Stimulated activated CD8-positive, alpha-beta memory T cell treated with anti-CD3 and anti-CD28 coated beads, Interleukin-12 subunit alpha, Interleukin-12 subunit beta, amount 100 ng/mL, for 4 hours (primary cell): ENCODE data around the gene ZNF750.

ENCODE experiments used
- DNase-seq: peaks from one replicate; pipeline ENCODE4 v3.0.0-alpha.2; 2020; ENCODE audit warnings: low read depth

The ZNF750 gene

DNA sequence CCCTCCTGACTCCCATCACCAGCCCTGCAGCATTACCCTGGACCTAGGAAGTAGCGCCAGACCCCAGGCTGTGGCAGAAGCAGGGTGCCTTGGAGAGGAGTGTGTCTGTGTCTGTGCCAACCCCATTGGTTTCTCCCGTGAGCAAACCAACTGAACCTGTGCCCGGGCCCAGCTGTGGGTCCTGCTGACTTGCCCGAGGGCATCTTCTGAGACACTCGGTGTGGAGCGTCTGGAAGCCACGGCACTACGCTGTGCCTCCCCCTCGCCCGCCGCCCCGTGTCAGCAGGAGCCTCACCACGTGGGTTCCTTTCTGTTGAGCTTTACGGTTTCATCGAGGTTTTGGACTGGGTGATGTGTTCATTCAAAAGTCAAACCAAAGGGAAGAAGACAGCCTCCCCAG, 27.8 kb downstream of the ZNF750 start:
- no peak for DNase-seq

- DNase-seq, result no peak
These were observed 29.0 kb downstream of the ZNF750 start for GRCh38 chr17:82810644-82811430.

- DNase-seq, result no peak
These were observed 30.6 kb downstream of the ZNF750 start for GRCh38 chr17:82808921-82809905.

GRCh38 chr17:82808006-82808405, 31.8 kb downstream of the ZNF750 start:
- DNase-seq, result no peak

DNA sequence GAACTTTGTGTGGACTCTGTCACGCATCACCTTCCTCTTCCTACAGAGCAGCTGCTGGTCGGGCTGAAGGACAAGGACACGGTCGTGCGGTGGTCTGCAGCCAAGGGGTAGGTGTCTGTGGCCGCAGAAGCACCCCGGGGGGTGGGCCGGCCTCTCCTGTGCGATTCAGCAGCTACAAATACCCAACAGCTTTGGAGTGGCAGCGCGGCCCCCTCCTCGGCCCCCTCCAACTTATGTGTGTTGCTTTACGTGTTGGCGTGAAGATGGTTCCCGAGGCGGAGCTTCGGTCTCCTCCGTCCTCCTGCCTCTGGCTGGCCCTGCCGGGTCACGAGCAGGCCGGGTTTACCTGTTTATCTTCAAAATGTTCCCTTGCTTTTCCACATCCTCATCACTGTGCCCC, 32.3 kb downstream of the ZNF750 start:
- no peak for DNase-seq

GRCh38 chr17:82807101-82807500, 32.7 kb downstream of the ZNF750 start:
- DNase-seq, result no peak

GRCh38 chr17:82806645-82807044, 33.2 kb downstream of the ZNF750 start:
- DNase-seq, result no peak

DNA sequence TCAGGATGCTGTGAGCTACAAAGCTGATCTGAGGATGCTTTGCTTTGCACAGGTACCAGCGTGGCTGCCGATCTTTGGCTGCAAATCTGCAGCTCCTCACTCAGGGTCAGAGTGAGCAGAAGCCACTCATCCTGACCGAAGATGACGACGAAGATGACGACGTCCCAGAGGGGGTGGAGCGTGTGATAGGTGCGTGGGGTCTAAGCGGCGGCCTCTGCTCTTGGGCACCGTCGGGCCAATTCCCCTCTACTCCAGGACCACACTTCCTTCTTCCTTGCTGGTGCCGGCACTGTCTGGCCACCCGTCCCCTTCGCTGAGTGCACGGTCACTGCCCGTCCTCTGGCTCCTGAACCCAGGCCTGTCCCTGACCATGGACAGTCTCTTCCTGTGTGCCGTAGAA, 34.0 kb downstream of the ZNF750 start:
- no peak for DNase-seq

DNA sequence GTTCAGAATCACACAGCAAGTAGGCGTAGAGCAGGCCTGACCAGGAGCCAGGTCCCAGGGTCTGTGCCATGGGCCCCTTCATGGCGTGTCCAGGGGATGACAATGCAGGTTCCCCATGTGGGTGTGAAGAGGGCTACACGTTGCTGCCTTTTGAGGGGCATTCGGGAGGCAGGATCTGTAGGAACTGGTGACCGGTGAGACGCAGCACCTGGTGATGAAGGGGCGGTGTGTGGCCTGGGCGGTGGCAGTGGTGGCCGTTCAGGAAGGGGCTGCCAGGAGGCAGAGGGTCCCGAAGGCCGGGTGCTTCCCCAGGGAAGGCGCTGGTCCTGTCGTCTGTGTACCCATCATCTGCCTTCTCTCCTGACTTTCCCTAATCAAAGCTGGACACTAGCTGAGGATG, 34.6 kb downstream of the ZNF750 start:
- no peak for DNase-seq

DNA sequence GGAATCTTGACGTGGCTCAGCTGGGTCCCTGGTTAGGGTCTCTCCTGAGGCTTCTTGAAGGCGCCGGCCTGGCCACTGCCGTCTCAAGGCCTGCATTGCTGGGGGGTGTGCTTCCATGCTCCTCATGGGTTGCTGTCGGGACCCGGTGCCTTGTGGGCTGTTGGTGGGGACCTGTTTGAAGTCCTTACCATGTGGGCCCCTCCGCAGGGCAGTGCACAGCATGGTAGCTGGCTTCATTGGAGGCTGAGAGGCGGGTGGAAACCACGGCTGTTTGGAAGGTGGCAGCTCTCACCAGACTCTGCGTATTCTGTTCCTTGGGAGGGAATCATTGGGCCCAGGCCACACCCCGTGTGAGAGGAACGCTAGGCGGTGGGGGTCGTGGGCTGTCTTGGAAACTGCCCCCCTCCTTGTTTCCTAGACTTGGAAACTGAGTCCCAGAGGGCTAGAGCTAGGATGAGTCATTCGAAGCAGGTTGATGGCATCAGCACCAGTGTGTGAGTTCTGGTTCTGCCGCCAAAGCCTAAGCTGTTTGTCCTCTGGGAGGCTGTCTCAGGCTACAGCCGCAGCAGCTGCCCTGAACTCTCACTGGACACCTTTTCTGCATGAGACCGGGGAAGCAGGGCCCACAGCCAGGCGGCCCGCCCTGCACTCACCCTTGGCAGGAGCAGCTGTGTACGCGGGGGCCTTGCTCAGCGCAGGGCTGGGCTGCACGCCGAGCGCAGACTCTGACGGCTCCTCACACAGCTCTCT, 35.2 kb downstream of the ZNF750 start:
- DNase-seq, result no peak

DNA sequence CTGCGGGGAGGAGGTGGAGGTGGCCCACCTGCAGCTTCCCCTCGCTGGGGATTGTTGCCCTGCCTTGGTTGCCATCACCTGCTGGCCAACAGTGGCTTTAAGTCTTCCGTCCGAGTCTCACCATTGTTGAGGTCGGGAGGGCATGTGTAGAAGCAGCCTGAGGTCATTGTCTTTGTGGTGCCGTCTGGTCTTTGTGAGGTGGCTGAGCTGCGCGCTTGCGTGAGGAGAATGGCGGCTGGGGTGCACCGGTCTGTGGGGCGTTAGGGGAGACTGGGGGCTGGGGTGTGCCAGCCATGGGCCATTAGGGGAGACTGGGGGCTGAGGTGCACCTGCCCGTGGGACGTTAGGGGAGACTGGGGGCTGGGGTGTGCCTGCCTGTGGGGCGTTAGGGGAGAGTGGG, 36.2 kb downstream of the ZNF750 start:
- no peak for DNase-seq

- DNase-seq, result no peak
These were observed 36.6 kb downstream of the ZNF750 start for GRCh38 chr17:82803185-82803584.

DNA sequence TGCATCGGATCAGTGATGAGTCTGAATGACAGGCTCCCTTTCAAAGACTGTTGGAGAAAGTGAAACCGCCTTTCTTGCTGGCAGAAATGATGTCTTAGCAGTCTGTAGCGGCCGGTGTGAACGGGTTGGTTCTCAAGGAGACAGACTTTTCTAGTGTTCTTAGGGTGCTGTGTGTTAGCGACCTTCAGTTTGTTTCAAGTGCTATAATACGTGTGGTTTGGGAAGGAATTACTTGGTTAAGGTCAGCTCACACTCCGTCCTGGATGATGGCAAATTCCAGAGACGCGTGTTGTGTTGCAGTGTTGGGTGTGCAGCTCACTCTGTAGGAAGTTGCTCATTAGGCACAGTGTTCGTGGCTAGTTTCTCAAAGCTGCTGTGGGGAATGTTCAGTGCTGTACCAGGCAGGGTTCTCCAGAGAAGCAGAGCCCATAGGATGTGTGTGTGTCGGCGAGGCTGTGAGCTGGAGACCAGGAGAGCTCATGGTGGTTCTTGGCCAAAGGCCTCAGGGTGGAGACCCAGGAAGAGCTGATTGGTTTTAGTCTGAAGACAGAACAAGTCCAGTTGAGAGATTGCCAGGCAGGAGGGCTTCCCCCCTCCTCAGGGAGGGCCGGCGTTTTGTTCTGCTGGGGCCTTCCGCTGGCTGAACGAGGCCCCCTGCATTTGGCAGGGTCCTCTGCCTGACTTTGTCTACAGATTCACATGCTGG, 37.6 kb downstream of the ZNF750 start:
- DNase-seq, result no peak

GRCh38 chr17:82801377-82801970, 38.3 kb downstream of the ZNF750 start:
- no peak for DNase-seq

- no peak for DNase-seq
These were observed 38.9 kb downstream of the ZNF750 start for GRCh38 chr17:82800885-82801284.

GRCh38 chr17:82799591-82799990, 40.2 kb downstream of the ZNF750 start:
- no peak for DNase-seq

DNA sequence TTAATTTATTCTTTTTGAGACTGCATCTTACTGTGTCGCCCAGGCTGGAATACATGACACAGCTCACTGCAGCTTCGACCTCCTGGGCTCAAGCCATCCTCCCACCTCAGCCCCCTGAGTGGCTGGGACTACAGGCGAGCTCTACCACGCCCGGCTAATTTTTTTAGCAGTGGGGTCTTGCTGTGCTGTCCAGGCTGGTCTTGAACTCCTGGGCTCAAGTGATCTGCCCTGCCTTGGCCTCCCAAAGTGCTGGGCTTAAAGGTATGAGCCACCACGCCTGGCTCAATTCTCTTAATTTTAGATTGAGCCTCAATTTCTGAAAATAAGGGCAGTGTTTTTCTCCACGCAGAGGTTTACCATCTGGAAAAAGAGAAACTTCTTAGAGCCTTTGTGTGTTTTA, 41.1 kb downstream of the ZNF750 start:
- no peak for DNase-seq

DNA sequence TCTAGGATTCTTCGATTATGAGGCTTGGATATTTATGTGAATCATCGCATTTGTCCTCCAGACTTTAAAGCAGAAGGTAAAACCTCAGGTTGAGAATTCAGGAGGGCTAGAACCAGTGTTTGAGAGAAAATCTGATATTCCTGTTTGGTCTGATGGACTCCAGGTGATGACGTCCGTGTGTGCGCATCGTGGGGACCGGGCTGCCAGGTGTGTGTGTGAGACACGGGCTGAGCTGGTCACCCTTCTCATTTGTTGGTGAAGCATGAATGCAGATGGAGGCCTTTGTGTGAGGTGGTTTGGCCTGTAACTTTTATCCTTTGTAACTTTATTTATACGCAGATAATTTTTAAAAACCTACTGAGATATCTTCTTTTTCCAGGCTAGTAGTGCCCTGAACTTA, 42.8 kb downstream of the ZNF750 start:
- no peak for DNase-seq

- DNase-seq, result no peak
These were observed 44.2 kb downstream of the ZNF750 start for GRCh38 chr17:82795615-82796014.

DNA sequence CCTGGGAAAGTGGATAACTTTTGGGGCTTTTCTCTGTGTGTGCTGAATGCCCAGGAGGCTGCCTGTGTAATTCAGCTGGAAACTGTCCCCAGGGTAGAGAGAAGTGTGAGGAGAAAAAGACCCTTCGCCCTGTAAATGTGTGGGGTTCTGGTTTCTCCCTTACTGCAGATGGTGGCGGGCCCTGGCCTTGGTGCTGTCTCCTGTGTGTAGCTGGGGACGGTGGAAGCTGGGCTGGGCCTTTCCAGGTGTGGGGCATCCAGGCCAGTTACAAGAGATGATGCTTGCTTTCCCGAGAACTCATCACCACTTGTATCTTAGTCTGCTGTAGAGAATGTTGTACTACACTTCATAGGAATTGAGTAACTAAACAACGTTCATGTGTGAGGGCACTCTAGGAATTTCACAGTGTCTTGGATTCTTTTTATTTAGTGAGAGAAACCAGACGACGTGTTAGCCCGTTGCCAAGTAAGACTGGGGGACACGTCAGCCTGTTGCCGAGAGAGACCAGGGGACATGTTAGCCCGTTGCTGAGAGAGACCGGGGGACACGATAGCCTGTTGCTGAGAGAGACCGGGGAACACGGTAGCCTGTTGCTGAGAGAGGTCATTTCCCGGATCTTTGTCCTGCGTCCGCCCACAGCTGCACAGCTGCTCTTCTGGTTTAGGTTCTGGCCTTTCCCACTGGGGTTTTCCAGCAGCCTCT, 44.9 kb downstream of the ZNF750 start:
- DNase-seq, result no peak
